HepG2 (cell line): ENCODE measurements around the gene ATIC. TPM values are rescaled to one million over a fixed set of nuclear protein-coding genes. Genes with fewer than 3 reads are reported as not detected.

Source experiments
- ATAC-seq: fragments of 200-7000 bp; cut with Tn5 transposase; 3 replicates; pipeline ENCODE4 v1.9.1; 2020; ENCODE audit warnings: mild to moderate bottlenecking, moderate library complexity
- BruUV-seq: library from RNA; stranded (reverse); fragments of 400-500 nt; replicated peaks from 2 replicates; lab custom pipeline; 2021; lab: Mats Ljungman, UMichigan
- CTCF ChIA-PET: fragments of 300-600 bp; formaldehyde crosslinking; extraction: SDS; loops from one replicate; lab custom pipeline; 2021; ENCODE audit warnings: low total read pairs, inconsistent platforms, low intra/inter-chr PET ratio; lab: Yijun Ruan, JAX
- POLR2A ChIA-PET: fragments of 350-600 bp; sonication (Branson Sonifier 250); formaldehyde crosslinking; loops from one replicate; lab custom pipeline; 2020; ENCODE audit warnings: antibody characterized with exemption, inconsistent platforms; lab: Yijun Ruan, JAX
- DNase-seq: peaks from one replicate; pipeline ENCODE4 v3.0.0-alpha.2; 2015; ENCODE audit warnings: low spot score
- FAIRE-seq: peaks from 3 replicates; lab custom pipeline; 2011; peaks lifted over from hg19 to GRCh38; lab: Jason Lieb, UNC
- H2AFZ ChIP-seq: one replicate; pipeline ENCODE4 v1.6.1; 2011; ENCODE audit warnings: low read length, inconsistent platforms
- H3K27ac ChIP-seq: fragments of 300-600 bp; 3 replicates; pipeline ENCODE4 v1.8.0; 2011; ENCODE audit warnings: mixed run types, mild to moderate bottlenecking, mixed read lengths, low read length, inconsistent platforms; ENCODE audit not compliant: insufficient read depth; ENCODE audit errors: extremely low read length
- H3K27me3 ChIP-seq, 2 experiments: fragments of 200-600 bp in 1 of 2; 2 replicates in 1 of 2; 3 replicates in 1 of 2; pipeline versions ENCODE4 v1.6.0 to v1.8.0; 2011; ENCODE audit warnings: low read length in 2 of 2, mild to moderate bottlenecking in 2 of 2, moderate library complexity in 2 of 2, inconsistent platforms in 1 of 2; ENCODE audit not compliant: insufficient read depth in 2 of 2, control insufficient read depth in 1 of 2
- H3K36me3 ChIP-seq, 2 experiments: fragments of 200-600 bp in 1 of 2; replicated peaks in 1 of 2; 2 replicates in 1 of 2; 3 replicates in 1 of 2; pipeline versions ENCODE4 v1.5.1 to v1.8.0; 2011; ENCODE audit warnings: low read length in 2 of 2, inconsistent platforms in 1 of 2; ENCODE audit not compliant: insufficient read depth in 2 of 2, control insufficient read depth in 1 of 2
- H3K4me1 ChIP-seq: 2 replicates; pipeline ENCODE4 v1.5.1; 2012; ENCODE audit warnings: low read length, inconsistent platforms; ENCODE audit not compliant: insufficient read depth
- H3K4me2 ChIP-seq: 2 replicates; pipeline ENCODE4 v1.6.0; 2011; ENCODE audit warnings: low read depth, low read length, inconsistent platforms
- H3K4me3 ChIP-seq, 3 experiments: fragments of 200-600 bp in 1 of 3; sonication (generic), shearing (Covaris generic) in 1 of 3; replicated peaks in 1 of 3; 2 replicates each; pipeline ENCODE4 v1.5.1; 2011 to 2016; ENCODE audit warnings: low read length in 3 of 3, inconsistent platforms in 2 of 3, low read depth in 2 of 3, mild to moderate bottlenecking in 2 of 3, control low read depth in 1 of 3, mixed read lengths in 1 of 3; ENCODE audit not compliant: insufficient read depth in 1 of 3
- H3K79me2 ChIP-seq: one replicate; pipeline ENCODE4 v1.6.1; 2011; ENCODE audit warnings: low read length, inconsistent platforms; ENCODE audit not compliant: insufficient read depth
- H3K9ac ChIP-seq: 2 replicates; pipeline ENCODE4 v1.6.0; 2011; ENCODE audit warnings: mild to moderate bottlenecking, low read depth, low read length, inconsistent platforms; ENCODE audit not compliant: insufficient read depth
- H3K9me3 ChIP-seq: 2 replicates; pipeline ENCODE4 v1.5.1; 2012; ENCODE audit warnings: mild to moderate bottlenecking, low read length
- H4K20me1 ChIP-seq: 2 replicates; pipeline ENCODE4 v1.6.0; 2011; ENCODE audit warnings: inconsistent platforms, mild to moderate bottlenecking, low read length, moderate library complexity; ENCODE audit not compliant: insufficient read depth
- AGO2 ChIP-seq: fragments of 200-400 bp; formaldehyde crosslinking; optimal IDR thresholded peaks from 2 replicates; pipeline ENCODE3; 2017; ENCODE audit warnings: mild to moderate bottlenecking, low read depth, low read length, moderate library complexity
- MBD4 ChIP-seq: IDR thresholded peaks from 2 replicates; pipeline ENCODE4 v1.6.1; 2012; ENCODE audit warnings: low read length, inconsistent platforms, borderline replicate concordance
- RBFOX2 ChIP-seq: fragments of 200-400 bp; formaldehyde crosslinking; IDR thresholded peaks from 2 replicates; pipeline ENCODE4 v1.6.1; 2017; ENCODE audit warnings: low read depth, mild to moderate bottlenecking, low read length
- WGBS: methylation state at CpG from one replicate; pipeline ENCODE4 v1.1.6; 2017; ENCODE audit warnings: low lambda C conversion rate; 5-methylcytosine and 5-hydroxymethylcytosine counted together
- in situ Hi-C: cut with HindIII; loops from 2 replicates; pipeline ENCODE4 v1.10.0; 2017; ENCODE audit warnings: low pct_unique_long_range_greater_than_20kb; ENCODE audit not compliant: extremely low pct_ligation_motif_present
- intact Hi-C: fragments of 100-400 bp; cut with micrococcal nuclease; formaldehyde crosslinking; loops from one replicate; pipeline ENCODE4 v1.10.0; 2022; ENCODE audit not compliant: unreplicated experiment
- polyA plus RNA-seq, 8 experiments: library from polyadenylated mRNA; depleted of rRNA in 3 of 8; stranded (reverse) in 7 of 8; unstranded in 1 of 8; fragments of >200 nt; fragmentation: Illumina TruSeq in 4 of 8; extraction: Trizol in 4 of 8; gene quantifications; 2 replicates each; pipeline versions ENCODE4 v1.2.1 to v1.2.3, GENCODE V29; 2011 to 2016; ENCODE audit warnings: low read depth in 4 of 8, missing spikeins in 1 of 8, mixed read lengths in 1 of 8; ENCODE audit not compliant: insufficient read depth in 1 of 8
- total RNA-seq, 5 experiments: library from RNA; depleted of rRNA; stranded (reverse); fragments of >200 nt; fragmentation: Illumina TruSeq; extraction: Trizol; gene quantifications; 2 replicates each; pipeline ENCODE4 v1.2.3, GENCODE V29; 2016; ENCODE audit warnings: low read depth in 1 of 5
- TF ChIP-seq, protein P1 (sequence below): sonication (generic); formaldehyde crosslinking; IDR thresholded peaks from 2 replicates; pipeline ENCODE4 v1.4.0; 2020; ENCODE audit warnings: mild to moderate bottlenecking, missing genetic modification reagents
- TF ChIP-seq, protein P2 (sequence below), 2 experiments: fragments of 450-650 bp in 1 of 2; sonication (generic) in 1 of 2; formaldehyde crosslinking in 1 of 2; IDR thresholded peaks; 2 replicates each; pipeline versions ENCODE4 v1.6.1 to v1.8.0; 2016 to 2022; ENCODE audit warnings: antibody characterized with exemption in 1 of 2, mild to moderate bottlenecking in 1 of 2, missing genetic modification reagents in 1 of 2

ATIC gene
- total and polyA plus RNA-seq, 2 of the 13 experiments (the other 11 are each of a cell fraction or from before 2014, with no cell fraction given): 89.8 to 146 TPM

DNA sequence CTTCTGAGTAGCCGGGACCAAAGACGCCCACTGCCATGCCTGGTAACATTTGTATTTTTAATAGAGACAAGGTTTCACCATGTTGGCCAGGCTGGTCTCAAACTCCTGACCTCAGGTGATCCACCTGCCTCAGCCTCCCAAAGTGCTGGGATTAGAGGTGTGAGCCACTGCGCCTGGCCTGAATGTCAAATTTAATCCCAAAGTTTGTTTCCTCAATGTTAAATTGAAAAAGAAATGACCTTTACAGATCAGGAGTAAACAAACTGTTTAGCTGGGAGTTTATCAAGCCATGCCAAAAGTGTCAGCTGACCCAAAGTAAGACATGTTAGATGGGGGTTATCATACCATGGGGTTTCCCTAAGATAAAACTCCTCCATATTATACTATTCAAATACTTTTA, 48.2 kb downstream of the ATIC start (continued):
- TF ChIP-seq, protein P1, sequence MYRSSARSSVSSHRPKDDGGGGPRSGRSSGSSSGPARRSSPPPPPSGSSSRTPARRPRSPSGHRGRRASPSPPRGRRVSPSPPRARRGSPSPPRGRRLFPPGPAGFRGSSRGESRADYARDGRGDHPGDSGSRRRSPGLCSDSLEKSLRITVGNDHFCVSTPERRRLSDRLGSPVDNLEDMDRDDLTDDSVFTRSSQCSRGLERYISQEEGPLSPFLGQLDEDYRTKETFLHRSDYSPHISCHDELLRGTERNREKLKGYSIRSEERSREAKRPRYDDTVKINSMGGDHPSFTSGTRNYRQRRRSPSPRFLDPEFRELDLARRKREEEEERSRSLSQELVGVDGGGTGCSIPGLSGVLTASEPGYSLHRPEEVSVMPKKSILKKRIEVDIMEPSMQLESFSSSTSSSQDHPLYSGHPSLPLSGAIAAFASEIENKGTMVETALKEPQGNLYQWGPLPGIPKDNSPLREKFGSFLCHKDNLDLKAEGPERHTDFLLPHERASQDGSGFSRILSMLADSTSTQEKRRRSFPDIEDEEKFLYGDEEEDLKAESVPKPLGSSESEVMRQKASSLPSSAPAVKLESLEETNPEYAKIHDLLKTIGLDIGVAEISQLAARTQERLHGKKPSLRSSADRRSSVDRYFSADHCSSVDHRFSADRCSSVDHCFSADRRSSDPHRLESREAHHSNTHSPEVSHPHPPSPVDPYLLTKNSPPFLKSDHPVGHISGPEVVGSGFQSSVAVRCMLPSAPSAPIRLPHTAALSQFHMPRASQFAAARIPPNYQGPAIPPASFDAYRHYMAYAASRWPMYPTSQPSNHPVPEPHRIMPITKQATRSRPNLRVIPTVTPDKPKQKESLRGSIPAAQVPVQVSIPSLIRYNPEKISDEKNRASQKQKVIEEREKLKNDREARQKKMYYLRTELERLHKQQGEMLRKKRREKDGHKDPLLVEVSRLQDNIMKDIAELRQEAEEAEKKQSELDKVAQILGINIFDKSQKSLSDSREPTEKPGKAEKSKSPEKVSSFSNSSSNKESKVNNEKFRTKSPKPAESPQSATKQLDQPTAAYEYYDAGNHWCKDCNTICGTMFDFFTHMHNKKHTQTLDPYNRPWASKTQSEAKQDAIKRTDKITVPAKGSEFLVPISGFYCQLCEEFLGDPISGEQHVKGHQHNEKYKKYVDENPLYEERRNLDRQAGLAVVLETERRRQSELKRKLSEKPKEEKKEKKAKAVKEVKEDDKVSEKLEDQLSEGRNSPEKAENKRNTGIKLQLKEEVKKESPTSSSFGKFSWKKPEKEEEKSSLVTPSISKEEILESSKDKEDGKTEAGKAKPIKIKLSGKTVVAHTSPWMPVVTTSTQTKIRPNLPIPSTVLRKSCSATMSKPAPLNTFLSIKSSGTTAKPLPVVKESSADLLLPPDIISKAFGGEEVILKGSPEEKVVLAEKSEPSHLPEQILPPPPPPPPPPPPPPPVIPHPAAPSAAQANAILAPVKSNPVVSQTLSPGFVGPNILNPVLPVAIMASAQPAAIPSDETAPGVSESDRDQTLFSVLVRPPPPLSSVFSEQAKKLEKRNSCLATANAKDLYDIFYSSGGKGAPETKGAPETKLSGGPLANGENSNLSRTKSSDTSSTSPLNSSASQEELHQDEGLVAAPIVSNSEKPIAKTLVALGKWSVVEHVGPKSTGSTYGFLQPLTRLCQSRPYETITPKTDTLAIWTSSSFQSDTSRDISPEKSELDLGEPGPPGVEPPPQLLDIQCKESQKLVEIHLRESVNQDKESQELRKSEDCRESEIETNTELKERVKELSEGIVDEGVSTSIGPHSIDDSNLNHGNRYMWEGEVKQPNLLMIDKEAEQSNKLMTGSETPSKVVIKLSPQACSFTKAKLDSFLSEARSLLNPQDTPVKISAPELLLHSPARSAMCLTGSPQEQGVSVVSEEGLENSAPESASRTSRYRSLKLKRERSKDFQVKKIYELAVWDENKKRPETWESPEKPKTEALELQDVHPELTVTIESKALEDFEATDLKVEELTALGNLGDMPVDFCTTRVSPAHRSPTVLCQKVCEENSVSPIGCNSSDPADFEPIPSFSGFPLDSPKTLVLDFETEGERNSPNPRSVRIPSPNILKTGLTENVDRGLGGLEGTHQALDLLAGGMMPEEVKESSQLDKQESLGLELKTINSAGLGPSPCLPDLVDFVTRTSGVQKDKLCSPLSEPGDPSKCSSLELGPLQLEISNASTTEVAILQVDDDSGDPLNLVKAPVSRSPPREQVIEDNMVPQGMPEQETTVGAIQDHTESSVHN: peak; percentile 80; the same call in 1 of the 2 replicates

DNA sequence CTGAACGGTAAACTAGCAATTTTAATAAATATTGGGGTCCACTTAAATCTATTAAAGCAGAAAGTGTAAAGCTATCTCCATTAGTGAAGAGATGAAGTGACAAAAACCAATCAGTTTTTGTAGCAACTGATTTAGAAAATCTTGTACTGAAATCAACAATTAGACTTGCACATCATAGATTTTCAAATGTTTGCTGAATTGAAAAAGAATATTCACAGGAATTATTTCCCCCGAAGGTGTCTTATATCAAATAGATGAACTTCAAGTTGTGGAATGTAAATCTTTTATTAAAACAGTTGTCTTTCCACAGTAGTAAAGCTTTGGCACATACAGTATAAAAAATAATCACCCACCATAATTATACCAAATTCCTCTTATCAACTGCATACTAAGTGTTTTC, 48.7 kb downstream of the ATIC start:
- Histone ChIP-seq H3K4me1 (no peaks in the 10 kb centered on the region), H4K20me1 (peaks cover 36% of the 10 kb centered on the region), H3K27ac (no peak overlapping the region), H3K79me2 (no peaks in the 10 kb centered on the region), H3K9me3 (no peaks in the 10 kb centered on the region), H2AFZ (no peak overlapping the region), H3K36me3 (peaks cover 34 to 52% of the 10 kb centered on the region in 2 experiments), H3K4me2 (no peak overlapping the region), H3K4me3 (no peak overlapping the region), H3K27me3 (no peaks in the 10 kb centered on the region), H3K9ac (no peak overlapping the region)
- no peak for ATAC-seq
- 98% methylated on average over 2 of the region's 2 CpGs for WGBS
- in situ Hi-C loops: no loop called here
- ChIA-PET CTCF (no interaction called here), POLR2A (no interaction called here)
- intact Hi-C loops: no loop called here
- DNase-seq: no peak
- no peak for FAIRE-seq
- no TSS peak for BruUV-seq
- peak; percentile 65 for TF ChIP-seq RBFOX2
- peak; percentile 42; the same call in 1 of the 2 replicates for TF ChIP-seq MBD4
- TF ChIP-seq, protein P2, sequence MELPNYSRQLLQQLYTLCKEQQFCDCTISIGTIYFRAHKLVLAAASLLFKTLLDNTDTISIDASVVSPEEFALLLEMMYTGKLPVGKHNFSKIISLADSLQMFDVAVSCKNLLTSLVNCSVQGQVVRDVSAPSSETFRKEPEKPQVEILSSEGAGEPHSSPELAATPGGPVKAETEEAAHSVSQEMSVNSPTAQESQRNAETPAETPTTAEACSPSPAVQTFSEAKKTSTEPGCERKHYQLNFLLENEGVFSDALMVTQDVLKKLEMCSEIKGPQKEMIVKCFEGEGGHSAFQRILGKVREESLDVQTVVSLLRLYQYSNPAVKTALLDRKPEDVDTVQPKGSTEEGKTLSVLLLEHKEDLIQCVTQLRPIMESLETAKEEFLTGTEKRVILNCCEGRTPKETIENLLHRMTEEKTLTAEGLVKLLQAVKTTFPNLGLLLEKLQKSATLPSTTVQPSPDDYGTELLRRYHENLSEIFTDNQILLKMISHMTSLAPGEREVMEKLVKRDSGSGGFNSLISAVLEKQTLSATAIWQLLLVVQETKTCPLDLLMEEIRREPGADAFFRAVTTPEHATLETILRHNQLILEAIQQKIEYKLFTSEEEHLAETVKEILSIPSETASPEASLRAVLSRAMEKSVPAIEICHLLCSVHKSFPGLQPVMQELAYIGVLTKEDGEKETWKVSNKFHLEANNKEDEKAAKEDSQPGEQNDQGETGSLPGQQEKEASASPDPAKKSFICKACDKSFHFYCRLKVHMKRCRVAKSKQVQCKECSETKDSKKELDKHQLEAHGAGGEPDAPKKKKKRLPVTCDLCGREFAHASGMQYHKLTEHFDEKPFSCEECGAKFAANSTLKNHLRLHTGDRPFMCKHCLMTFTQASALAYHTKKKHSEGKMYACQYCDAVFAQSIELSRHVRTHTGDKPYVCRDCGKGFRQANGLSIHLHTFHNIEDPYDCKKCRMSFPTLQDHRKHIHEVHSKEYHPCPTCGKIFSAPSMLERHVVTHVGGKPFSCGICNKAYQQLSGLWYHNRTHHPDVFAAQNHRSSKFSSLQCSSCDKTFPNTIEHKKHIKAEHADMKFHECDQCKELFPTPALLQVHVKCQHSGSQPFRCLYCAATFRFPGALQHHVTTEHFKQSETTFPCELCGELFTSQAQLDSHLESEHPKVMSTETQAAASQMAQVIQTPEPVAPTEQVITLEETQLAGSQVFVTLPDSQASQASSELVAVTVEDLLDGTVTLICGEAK (IDR thresholded peaks at IDR 0.05): no peak
- TF ChIP-seq, protein P2 (CRISPR knock-in tag; IDR thresholded peaks at IDR 0.05): no peak
- peak; percentile 61 for TF ChIP-seq AGO2
